ENCODE results near the gene SRPX.

SRPX gene

GRCh38 chrX:38124000-38124399 lies 96.7 kb downstream of the SRPX start:
- no peak overlapping the region for H3K4me3 ChIP-seq (ENCODE audit: low read length, poor library complexity, severe bottlenecking)
- no peaks in the 10 kb centered on the region for H3K36me3 ChIP-seq (ENCODE audit: insufficient read depth, low read length)
- peak overlapping the region; percentile 83; the same call in 1 of the 2 replicates for H2AFZ ChIP-seq (ENCODE audit: low read length)
- no peaks in the 10 kb centered on the region for H3K27me3 ChIP-seq (ENCODE audit: insufficient read depth, low read length, poor library complexity, severe bottlenecking)
- no peaks in the 10 kb centered on the region for H3K9me2 ChIP-seq (replicated peaks; ENCODE audit: low read depth, low read length)
- H4K20me1 ChIP-seq (ENCODE audit: insufficient read depth, low read length, poor library complexity, severe bottlenecking), result no peaks in the 10 kb centered on the region
- H3K79me2 ChIP-seq (ENCODE audit: insufficient read depth, low read length), result no peaks in the 10 kb centered on the region
- H3K4me1 ChIP-seq (ENCODE audit: insufficient read depth, low read length, poor library complexity, severe bottlenecking), result no peaks in the 10 kb centered on the region
- H3K9me3 ChIP-seq (ENCODE audit: insufficient read depth, low read depth, low read length), result no peaks in the 10 kb centered on the region
- no peaks in the 10 kb centered on the region for H3F3A ChIP-seq (ENCODE audit: low read depth)
- H3K4me2 ChIP-seq (ENCODE audit: low read depth, low read length, poor library complexity, severe bottlenecking), result no peak overlapping the region
- no peak for TF ChIP-seq EZH2phosphoT487 (IDR thresholded peaks at IDR 0.05; ENCODE audit: borderline replicate concordance)
- no peak for TF ChIP-seq CTCF (conservative IDR thresholded peaks at IDR 0.05; ENCODE audit: low read length)
- no peak overlapping the region for H3K9ac ChIP-seq (ENCODE audit: low read depth, low read length, poor library complexity, severe bottlenecking)

- no peak overlapping the region for H3K4me3 ChIP-seq (ENCODE audit: low read length, poor library complexity, severe bottlenecking)
- no peaks in the 10 kb centered on the region for H3K9me3 ChIP-seq (ENCODE audit: insufficient read depth, low read depth, low read length)
- no peak overlapping the region for H3K4me2 ChIP-seq (ENCODE audit: low read depth, low read length, poor library complexity, severe bottlenecking)
- no peak overlapping the region for H2AFZ ChIP-seq (ENCODE audit: low read length)
- H4K20me1 ChIP-seq (ENCODE audit: insufficient read depth, low read length, poor library complexity, severe bottlenecking), result no peaks in the 10 kb centered on the region
- H3F3A ChIP-seq (ENCODE audit: low read depth), result no peaks in the 10 kb centered on the region
- H3K9me2 ChIP-seq (replicated peaks; ENCODE audit: low read depth, low read length), result no peaks in the 10 kb centered on the region
- H3K27me3 ChIP-seq (ENCODE audit: insufficient read depth, low read length, poor library complexity, severe bottlenecking), result no peaks in the 10 kb centered on the region
- no peaks in the 10 kb centered on the region for H3K36me3 ChIP-seq (ENCODE audit: insufficient read depth, low read length)
- H3K79me2 ChIP-seq (ENCODE audit: insufficient read depth, low read length), result no peaks in the 10 kb centered on the region
- no peak overlapping the region for H3K9ac ChIP-seq (ENCODE audit: low read depth, low read length, poor library complexity, severe bottlenecking)
- no peak for TF ChIP-seq EZH2phosphoT487 (IDR thresholded peaks at IDR 0.05; ENCODE audit: borderline replicate concordance)
- no peak for TF ChIP-seq CTCF (conservative IDR thresholded peaks at IDR 0.05; ENCODE audit: low read length)
- no peaks in the 10 kb centered on the region for H3K4me1 ChIP-seq (ENCODE audit: insufficient read depth, low read length, poor library complexity, severe bottlenecking)
Observed at GRCh38 chrX:38117485-38117884, 103.2 kb downstream of the SRPX start.

GRCh38 chrX:38116706-38117105 lies 104.0 kb downstream of the SRPX start:
- TF ChIP-seq CTCF (conservative IDR thresholded peaks at IDR 0.05; ENCODE audit: low read length), result no peak
- TF ChIP-seq EZH2phosphoT487 (IDR thresholded peaks at IDR 0.05; ENCODE audit: borderline replicate concordance), result no peak
- no peaks in the 10 kb centered on the region for H3F3A ChIP-seq (ENCODE audit: low read depth)
- H3K9me2 ChIP-seq (replicated peaks; ENCODE audit: low read depth, low read length), result no peaks in the 10 kb centered on the region
- H3K9ac ChIP-seq (ENCODE audit: low read depth, low read length, poor library complexity, severe bottlenecking), result no peak overlapping the region
- no peaks in the 10 kb centered on the region for H3K27me3 ChIP-seq (ENCODE audit: insufficient read depth, low read length, poor library complexity, severe bottlenecking)
- H2AFZ ChIP-seq (ENCODE audit: low read length), result no peak overlapping the region
- H4K20me1 ChIP-seq (ENCODE audit: insufficient read depth, low read length, poor library complexity, severe bottlenecking), result no peaks in the 10 kb centered on the region
- H3K9me3 ChIP-seq (ENCODE audit: insufficient read depth, low read depth, low read length), result no peaks in the 10 kb centered on the region
- H3K36me3 ChIP-seq (ENCODE audit: insufficient read depth, low read length), result no peaks in the 10 kb centered on the region
- H3K79me2 ChIP-seq (ENCODE audit: insufficient read depth, low read length), result no peaks in the 10 kb centered on the region
- H3K4me1 ChIP-seq (ENCODE audit: insufficient read depth, low read length, poor library complexity, severe bottlenecking), result no peaks in the 10 kb centered on the region
- H3K4me2 ChIP-seq (ENCODE audit: low read depth, low read length, poor library complexity, severe bottlenecking), result no peak overlapping the region
- H3K4me3 ChIP-seq (ENCODE audit: low read length, poor library complexity, severe bottlenecking), result no peak overlapping the region

Data from Loucy (cell line).